Loucy (cell line): ENCODE results near the gene TPCN1.

Source experiments
- H2AFZ ChIP-seq: fragments of 200-600 bp; sonication (generic); 2 replicates; pipeline ENCODE4 v1.6.0; 2016; ENCODE audit warnings: antibody characterized with exemption, mild to moderate bottlenecking, low read length, moderate library complexity
- H3F3A ChIP-seq: fragments of 200-600 bp; 2 replicates; pipeline ENCODE4 v1.6.0; 2016; ENCODE audit warnings: antibody characterized with exemption, low read depth, mild to moderate bottlenecking
- H3K27me3 ChIP-seq: fragments of 200-600 bp; sonication (generic); 2 replicates; pipeline ENCODE4 v1.6.1; 2014; ENCODE audit warnings: low read length, mild to moderate bottlenecking; ENCODE audit not compliant: insufficient read depth, poor library complexity, severe bottlenecking
- H3K36me3 ChIP-seq: fragments of 200-600 bp; sonication (generic); 2 replicates; pipeline ENCODE4 v1.6.1; 2016; ENCODE audit warnings: low read length; ENCODE audit not compliant: insufficient read depth
- H3K4me1 ChIP-seq: fragments of 200-600 bp; sonication (generic); 2 replicates; pipeline ENCODE4 v1.5.1; 2014; ENCODE audit warnings: low read length, mild to moderate bottlenecking; ENCODE audit not compliant: insufficient read depth, poor library complexity, severe bottlenecking
- H3K4me2 ChIP-seq: fragments of 200-600 bp; sonication (generic); 2 replicates; pipeline ENCODE4 v1.6.0; 2014; ENCODE audit warnings: antibody characterized with exemption, low read length, low read depth, mild to moderate bottlenecking; ENCODE audit not compliant: poor library complexity, severe bottlenecking
- H3K4me3 ChIP-seq: fragments of 200-600 bp; sonication (generic); 2 replicates; pipeline ENCODE4 v1.5.1; 2014; ENCODE audit warnings: low read length, mild to moderate bottlenecking, mixed read lengths; ENCODE audit not compliant: poor library complexity, severe bottlenecking
- H3K79me2 ChIP-seq: fragments of 200-600 bp; sonication (generic); 2 replicates; pipeline ENCODE4 v1.6.1; 2014; ENCODE audit warnings: low read length; ENCODE audit not compliant: insufficient read depth
- H3K9ac ChIP-seq: fragments of 200-600 bp; sonication (generic); 2 replicates; pipeline ENCODE4 v1.6.0; 2014; ENCODE audit warnings: mild to moderate bottlenecking, low read depth, low read length, moderate library complexity; ENCODE audit not compliant: poor library complexity, severe bottlenecking
- H3K9me2 ChIP-seq: fragments of 200-600 bp; sonication (generic); replicated peaks from 2 replicates; pipeline ENCODE4 v1.6.1; 2016; ENCODE audit warnings: low read depth, low read length, mixed read lengths
- H3K9me3 ChIP-seq: fragments of 200-600 bp; sonication (generic); 2 replicates; pipeline ENCODE4 v1.6.1; 2014; ENCODE audit warnings: mild to moderate bottlenecking, antibody characterized with exemption, low read length, low read depth; ENCODE audit not compliant: insufficient read depth
- H4K20me1 ChIP-seq: fragments of 200-600 bp; sonication (generic); 2 replicates; pipeline ENCODE4 v1.6.0; 2014; ENCODE audit warnings: antibody characterized with exemption, low read length, mild to moderate bottlenecking; ENCODE audit not compliant: insufficient read depth, poor library complexity, severe bottlenecking
- EZH2phosphoT487 ChIP-seq: fragments of 200-600 bp; IDR thresholded peaks from 2 replicates; pipeline ENCODE4 v1.6.1; 2018; ENCODE audit warnings: antibody characterized with exemption, mild to moderate bottlenecking, moderate library complexity, borderline replicate concordance
- TF ChIP-seq, protein P1 (sequence below): fragments of 200-600 bp; sonication (generic); conservative IDR thresholded peaks from 2 replicates; pipeline ENCODE4 v1.5.1; 2014; ENCODE audit warnings: mild to moderate bottlenecking, antibody characterized with exemption, low read length

The TPCN1 gene

DNA sequence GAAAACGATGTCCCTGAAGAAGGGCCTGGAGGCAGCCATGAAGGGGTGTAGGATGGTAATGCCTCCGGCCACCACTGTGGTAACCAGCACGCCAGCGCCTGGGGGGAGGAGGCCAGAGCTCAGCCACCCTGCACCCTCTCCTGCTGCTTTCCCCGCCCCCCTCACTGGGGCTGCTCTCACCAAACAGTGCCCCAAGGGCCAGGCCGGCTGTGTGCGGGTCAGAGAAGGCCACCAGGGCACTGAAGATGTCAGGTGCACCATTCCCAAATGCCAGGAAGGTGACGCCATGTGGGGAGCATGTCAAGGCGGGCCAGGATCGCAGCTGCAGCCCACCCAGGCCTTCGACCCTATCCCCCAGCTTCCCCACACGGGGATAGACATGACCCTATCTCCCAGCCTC is 99.1 kb downstream of the TPCN1 start:
- H3K27me3 ChIP-seq: no peaks in the 10 kb centered on the region
- TF ChIP-seq EZH2phosphoT487: no peak
- TF ChIP-seq, protein P1, sequence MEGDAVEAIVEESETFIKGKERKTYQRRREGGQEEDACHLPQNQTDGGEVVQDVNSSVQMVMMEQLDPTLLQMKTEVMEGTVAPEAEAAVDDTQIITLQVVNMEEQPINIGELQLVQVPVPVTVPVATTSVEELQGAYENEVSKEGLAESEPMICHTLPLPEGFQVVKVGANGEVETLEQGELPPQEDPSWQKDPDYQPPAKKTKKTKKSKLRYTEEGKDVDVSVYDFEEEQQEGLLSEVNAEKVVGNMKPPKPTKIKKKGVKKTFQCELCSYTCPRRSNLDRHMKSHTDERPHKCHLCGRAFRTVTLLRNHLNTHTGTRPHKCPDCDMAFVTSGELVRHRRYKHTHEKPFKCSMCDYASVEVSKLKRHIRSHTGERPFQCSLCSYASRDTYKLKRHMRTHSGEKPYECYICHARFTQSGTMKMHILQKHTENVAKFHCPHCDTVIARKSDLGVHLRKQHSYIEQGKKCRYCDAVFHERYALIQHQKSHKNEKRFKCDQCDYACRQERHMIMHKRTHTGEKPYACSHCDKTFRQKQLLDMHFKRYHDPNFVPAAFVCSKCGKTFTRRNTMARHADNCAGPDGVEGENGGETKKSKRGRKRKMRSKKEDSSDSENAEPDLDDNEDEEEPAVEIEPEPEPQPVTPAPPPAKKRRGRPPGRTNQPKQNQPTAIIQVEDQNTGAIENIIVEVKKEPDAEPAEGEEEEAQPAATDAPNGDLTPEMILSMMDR: no peak
- no peak overlapping the region for H2AFZ ChIP-seq
- no peaks in the 10 kb centered on the region for H3K9me2 ChIP-seq
- H3K4me3 ChIP-seq: no peak overlapping the region
- no peaks in the 10 kb centered on the region for H4K20me1 ChIP-seq
- H3K9ac ChIP-seq: no peak overlapping the region
- no peaks in the 10 kb centered on the region for H3K79me2 ChIP-seq
- no peak overlapping the region for H3K4me2 ChIP-seq
- H3F3A ChIP-seq: no peaks in the 10 kb centered on the region
- 0 out of 2 replicates have a peak, but pooled peaks cover 3% of the 10 kb centered on the region for H3K9me3 ChIP-seq
- H3K4me1 ChIP-seq: no peaks in the 10 kb centered on the region
- H3K36me3 ChIP-seq: peaks cover 30% of the 10 kb centered on the region; the same call in 1 of the 2 replicates

DNA sequence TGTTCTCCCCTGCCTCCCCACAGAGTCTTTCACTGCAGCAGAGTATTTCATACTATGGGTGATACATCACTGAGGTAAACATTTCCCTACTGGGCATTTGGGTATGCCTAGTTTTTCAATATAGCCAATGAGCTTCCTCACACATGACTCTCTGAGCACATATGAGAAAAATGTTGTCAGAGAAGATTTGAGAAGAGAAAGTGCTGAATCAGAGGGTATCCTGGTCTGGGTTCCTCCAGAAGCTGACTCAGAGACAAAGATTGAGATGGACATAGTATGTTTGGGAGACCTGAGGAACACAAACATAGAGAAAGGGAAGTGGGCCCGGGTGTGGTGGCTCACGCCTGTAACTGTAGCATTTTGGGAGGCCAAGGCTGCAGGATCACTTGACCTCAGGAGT is 101.1 kb downstream of the TPCN1 start:
- TF ChIP-seq, protein P1: no peak
- TF ChIP-seq EZH2phosphoT487: no peak
- H3K9me2 ChIP-seq: no peaks in the 10 kb centered on the region
- 0 out of 2 replicates have a peak, but pooled peaks cover 3% of the 10 kb centered on the region for H3K9me3 ChIP-seq
- no peaks in the 10 kb centered on the region for H3K27me3 ChIP-seq
- no peak overlapping the region for H2AFZ ChIP-seq
- H3K4me2 ChIP-seq: no peak overlapping the region
- H3K36me3 ChIP-seq: peaks cover 28% of the 10 kb centered on the region; the same call in 1 of the 2 replicates
- H3F3A ChIP-seq: no peaks in the 10 kb centered on the region
- H3K79me2 ChIP-seq: no peaks in the 10 kb centered on the region
- H3K4me1 ChIP-seq: no peaks in the 10 kb centered on the region
- H4K20me1 ChIP-seq: no peaks in the 10 kb centered on the region
- H3K9ac ChIP-seq: no peak overlapping the region
- no peak overlapping the region for H3K4me3 ChIP-seq

DNA sequence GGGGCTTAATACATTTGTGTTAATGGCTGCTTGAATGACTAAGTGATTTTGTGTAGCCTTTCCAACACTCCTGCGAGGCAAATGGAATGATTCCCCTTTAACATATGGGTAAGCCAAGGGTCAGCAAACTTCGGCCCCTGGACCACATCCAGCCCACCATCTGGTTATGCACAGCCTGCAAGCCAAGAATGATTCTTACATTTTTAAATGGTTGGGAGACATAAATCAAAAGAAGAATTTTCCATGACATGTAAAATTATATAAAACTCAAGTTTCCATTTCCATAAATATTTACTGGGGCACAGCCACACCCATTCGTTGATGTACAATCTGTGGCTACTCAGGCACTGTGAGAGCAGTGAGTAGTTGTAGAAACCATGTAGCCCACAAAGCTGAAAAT is 104.7 kb downstream of the TPCN1 start:
- Histone ChIP-seq H3K4me2 (no peak overlapping the region), H3K27me3 (no peaks in the 10 kb centered on the region), H3K9ac (no peak overlapping the region), H4K20me1 (no peaks in the 10 kb centered on the region), H3F3A (no peaks in the 10 kb centered on the region), H3K9me2 (no peaks in the 10 kb centered on the region), H3K79me2 (no peaks in the 10 kb centered on the region), H3K4me1 (no peaks in the 10 kb centered on the region), H3K9me3 (0 out of 2 replicates have a peak, but pooled peaks cover 3% of the 10 kb centered on the region), H2AFZ (no peak overlapping the region), H3K4me3 (no peak overlapping the region), H3K36me3 (peaks cover 10% of the 10 kb centered on the region; the same call in 1 of the 2 replicates)
- no peak for TF ChIP-seq EZH2phosphoT487

DNA sequence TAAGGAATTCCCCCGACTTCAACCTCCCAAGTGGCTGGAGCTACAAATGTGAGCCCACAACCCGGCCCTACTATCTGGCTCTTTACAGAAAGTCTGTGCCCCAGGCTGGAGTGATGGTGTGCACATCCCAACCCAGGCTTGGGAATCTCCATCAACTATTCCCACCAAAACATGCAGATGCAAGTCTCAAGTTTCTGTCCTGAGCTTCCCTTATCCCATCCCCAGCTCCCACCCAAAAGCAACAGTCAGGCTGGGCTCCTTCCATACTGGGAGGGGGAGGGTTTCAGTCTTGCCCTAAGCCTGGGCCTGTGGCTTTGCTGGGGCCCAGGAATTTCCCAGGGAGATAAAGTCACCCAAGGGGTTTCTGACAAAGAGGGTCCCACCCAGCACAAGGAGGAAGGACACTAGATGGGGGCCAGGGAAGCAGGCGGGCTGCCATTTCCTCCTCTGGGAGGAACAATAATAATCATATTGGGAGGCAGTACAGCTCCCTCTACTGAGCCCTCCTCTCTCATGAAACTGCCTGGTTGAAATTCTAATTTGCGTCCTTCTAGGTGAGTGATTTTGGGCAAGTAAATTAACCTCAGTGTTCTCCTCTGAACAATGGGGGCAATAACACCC is 105.6 kb downstream of the TPCN1 start:
- Histone ChIP-seq H3K9ac (no peak overlapping the region), H3K36me3 (peaks cover 2% of the 10 kb centered on the region; the same call in 1 of the 2 replicates), H3K27me3 (no peaks in the 10 kb centered on the region), H3K9me3 (no peaks in the 10 kb centered on the region), H3K4me2 (no peak overlapping the region), H3K4me1 (no peaks in the 10 kb centered on the region), H2AFZ (0 out of 2 replicates have a peak overlapping the region, but pooled peaks have one; percentile 62), H3K79me2 (no peaks in the 10 kb centered on the region), H3K9me2 (no peaks in the 10 kb centered on the region), H3K4me3 (no peak overlapping the region), H3F3A (no peaks in the 10 kb centered on the region), H4K20me1 (no peaks in the 10 kb centered on the region)
- TF ChIP-seq, protein P1: peak; percentile 25; the same call in 1 of the 2 replicates
- TF ChIP-seq EZH2phosphoT487: no peak
